ENCODE data around the gene DIP2A.

Gene DIP2A

GRCh38 chr21:46608672-46609111, 150.0 kb downstream of the DIP2A start:
- Histone ChIP-seq H3K9ac (ENCODE audit: low read length) (no peak overlapping the region), H3K27me3 (replicated peaks; ENCODE audit: insufficient read depth, low read length) (peaks cover 11% of the 10 kb centered on the region), H3K79me2 (ENCODE audit: low read length) (no peaks in the 10 kb centered on the region), H3K4me1 (ENCODE audit: low read length) (no peaks in the 10 kb centered on the region), H3K27ac (ENCODE audit: low read length) (no peak overlapping the region), H3K36me3 (replicated peaks; ENCODE audit: insufficient read depth, low read length) (no peaks in the 10 kb centered on the region), H3F3A (ENCODE audit: insufficient read depth, low read length) (no peaks in the 10 kb centered on the region), H2AFZ (ENCODE audit: low read length) (no peak overlapping the region), H3K4me3 (ENCODE audit: low read length) (no peak overlapping the region), H3K4me2 (ENCODE audit: low read depth, low read length) (no peak overlapping the region), H3K9me2 (replicated peaks; ENCODE audit: insufficient read depth, low read length) (no peaks in the 10 kb centered on the region), H3K9me3 (replicated peaks; ENCODE audit: insufficient read depth, low read length) (no peaks in the 10 kb centered on the region), H4K20me1 (ENCODE audit: insufficient read depth, low read length) (no peaks in the 10 kb centered on the region)
- DNase-seq, result no peak
- TF ChIP-seq EZH2 (optimal IDR thresholded peaks at IDR 0.05; ENCODE audit: low read depth, low read length) (no peak), EZH2phosphoT487 (IDR thresholded peaks at IDR 0.05; ENCODE audit: low read length) (no peak), CTCF (IDR thresholded peaks at IDR 0.05; ENCODE audit: low read length) (no peak)

- H3K4me1 ChIP-seq (ENCODE audit: low read length), result no peaks in the 10 kb centered on the region
- H3K9me2 ChIP-seq (replicated peaks; ENCODE audit: insufficient read depth, low read length), result no peaks in the 10 kb centered on the region
- TF ChIP-seq EZH2phosphoT487 (IDR thresholded peaks at IDR 0.05; ENCODE audit: low read length) (no peak), EZH2 (optimal IDR thresholded peaks at IDR 0.05; ENCODE audit: low read depth, low read length) (no peak), CTCF (IDR thresholded peaks at IDR 0.05; ENCODE audit: low read length) (no peak)
- no peak overlapping the region for H3K9ac ChIP-seq (ENCODE audit: low read length)
- H3F3A ChIP-seq (ENCODE audit: insufficient read depth, low read length), result no peaks in the 10 kb centered on the region
- no peak overlapping the region for H3K4me3 ChIP-seq (ENCODE audit: low read length)
- H3K27ac ChIP-seq (ENCODE audit: low read length), result no peak overlapping the region
- no peaks in the 10 kb centered on the region for H3K36me3 ChIP-seq (replicated peaks; ENCODE audit: insufficient read depth, low read length)
- H3K4me2 ChIP-seq (ENCODE audit: low read depth, low read length), result no peak overlapping the region
- no peak overlapping the region for H2AFZ ChIP-seq (ENCODE audit: low read length)
- H3K27me3 ChIP-seq (replicated peaks; ENCODE audit: insufficient read depth, low read length), result no peaks in the 10 kb centered on the region; the same call in 1 of the 2 replicates
- no peaks in the 10 kb centered on the region for H4K20me1 ChIP-seq (ENCODE audit: insufficient read depth, low read length)
- H3K79me2 ChIP-seq (ENCODE audit: low read length), result no peaks in the 10 kb centered on the region
- DNase-seq, result no peak
- H3K9me3 ChIP-seq (replicated peaks; ENCODE audit: insufficient read depth, low read length), result no peaks in the 10 kb centered on the region
Measured at GRCh38 chr21:46610018-46610701, 151.5 kb downstream of the DIP2A start.

- Histone ChIP-seq H3K4me1 (ENCODE audit: low read length) (no peaks in the 10 kb centered on the region), H3K9me2 (replicated peaks; ENCODE audit: insufficient read depth, low read length) (no peaks in the 10 kb centered on the region), H2AFZ (ENCODE audit: low read length) (no peak overlapping the region), H3K27ac (ENCODE audit: low read length) (no peak overlapping the region), H3K9ac (ENCODE audit: low read length) (no peak overlapping the region), H3K4me3 (ENCODE audit: low read length) (no peak overlapping the region), H3K9me3 (replicated peaks; ENCODE audit: insufficient read depth, low read length) (no peaks in the 10 kb centered on the region), H3F3A (ENCODE audit: insufficient read depth, low read length) (no peaks in the 10 kb centered on the region), H4K20me1 (ENCODE audit: insufficient read depth, low read length) (no peaks in the 10 kb centered on the region), H3K4me2 (ENCODE audit: low read depth, low read length) (no peak overlapping the region), H3K27me3 (replicated peaks; ENCODE audit: insufficient read depth, low read length) (no peaks in the 10 kb centered on the region; the same call in 1 of the 2 replicates), H3K36me3 (replicated peaks; ENCODE audit: insufficient read depth, low read length) (no peaks in the 10 kb centered on the region), H3K79me2 (ENCODE audit: low read length) (no peaks in the 10 kb centered on the region)
- TF ChIP-seq CTCF (IDR thresholded peaks at IDR 0.05; ENCODE audit: low read length) (no peak), EZH2phosphoT487 (IDR thresholded peaks at IDR 0.05; ENCODE audit: low read length) (no peak), EZH2 (optimal IDR thresholded peaks at IDR 0.05; ENCODE audit: low read depth, low read length) (no peak)
- DNase-seq, result no peak
Measured at GRCh38 chr21:46613391-46613790, 154.7 kb downstream of the DIP2A start.

All from MM.1S (cell line).